Testis (tissue), 3 donors: ENCODE results near the gene KIAA0232. TPM values are rescaled to one million over a fixed set of nuclear protein-coding genes. Genes with fewer than 3 reads are reported as not detected.

Source experiments
- DNase-seq: peaks from one replicate; pipeline ENCODE4 v3.0.0-alpha.2; 2019
- H3K27ac ChIP-seq, 2 donors: fragments of 200-600 bp; sonication (generic); one replicate each; pipeline ENCODE4 v1.5.1; 2019
- H3K27me3 ChIP-seq: fragments of 200-600 bp; sonication (generic); one replicate; pipeline ENCODE4 v1.5.1; 2019
- H3K36me3 ChIP-seq: fragments of 200-600 bp; sonication (generic); one replicate; pipeline ENCODE4 v1.5.1; 2017; ENCODE audit warnings: low read depth; ENCODE audit errors: missing control alignments
- H3K4me1 ChIP-seq: fragments of 200-600 bp; sonication (generic); one replicate; pipeline ENCODE4 v1.5.1; 2019
- H3K4me3 ChIP-seq, 2 donors: fragments of 200-600 bp; sonication (generic); one replicate each; pipeline ENCODE4 v1.5.1; 2017 to 2019
- H3K9me3 ChIP-seq: fragments of 200-600 bp; sonication (generic); one replicate; pipeline ENCODE4 v1.5.1; 2017
- POLR2A ChIP-seq: fragments of 450-650 bp; IDR thresholded peaks from one replicate; pipeline ENCODE4 v1.6.1; 2017; ENCODE audit warnings: antibody characterized with exemption, mild to moderate bottlenecking, moderate library complexity
- WGBS, 2 donors: methylation state at CpG; one replicate each; pipeline ENCODE4 v1.1.5; 2018; 5-methylcytosine and 5-hydroxymethylcytosine counted together
- intact Hi-C: fragments of 100-400 bp; cut with DNase I; formaldehyde crosslinking; loops from one replicate; pipeline ENCODE4 v1.15.1; 2023; ENCODE audit warnings: low total_unique reads
- polyA plus RNA-seq: library from polyadenylated mRNA; stranded (reverse); fragments of 350-450 nt; fragmentation: Illumina TruSeq; extraction: RNeasy Lipid Tissue Mini Kit (QIAGEN cat#74804); gene quantifications from one replicate; pipeline ENCODE4 v1.2.3, GENCODE V29; 2014; ENCODE audit warnings: low read depth, low replicate concordance; ENCODE audit not compliant: insufficient read depth
- total RNA-seq, 2 donors: library from RNA; depleted of rRNA; stranded (reverse); fragments of >200 nt; gene quantifications; one replicate each; pipeline ENCODE4 v1.2.3, GENCODE V29; 2016
- TF ChIP-seq, protein P1 (sequence below), 3 experiments: fragments of 450-650 bp in 2 of 3; fragments of 200-600 bp in 1 of 3; sonication (generic) in 1 of 3; IDR thresholded peaks; one replicate each; pipeline ENCODE4 v1.5.1; 2016 to 2019; ENCODE audit warnings: antibody characterized with exemption in 3 of 3, mild to moderate bottlenecking in 2 of 3, moderate library complexity in 1 of 3

The KIAA0232 gene
- total and polyA plus RNA-seq, 3 donors from 2014 or later = 22.7 to 48.0 (median 47.9) TPM

GRCh38 chr4:6751611-6752485 lies 30.7 kb upstream of the KIAA0232 start:
- intact Hi-C loops = no loop called here
- Histone ChIP-seq H3K27ac (no peak overlapping the region), H3K27me3 (no peaks in the 10 kb centered on the region), H3K4me1 (peaks cover 28% of the 10 kb centered on the region), H3K9me3 (no peaks in the 10 kb centered on the region), H3K36me3 (no peaks in the 10 kb centered on the region), H3K4me3 (no peak overlapping the region)
- no peak for DNase-seq
- no peak for TF ChIP-seq POLR2A
- TF ChIP-seq, protein P1, sequence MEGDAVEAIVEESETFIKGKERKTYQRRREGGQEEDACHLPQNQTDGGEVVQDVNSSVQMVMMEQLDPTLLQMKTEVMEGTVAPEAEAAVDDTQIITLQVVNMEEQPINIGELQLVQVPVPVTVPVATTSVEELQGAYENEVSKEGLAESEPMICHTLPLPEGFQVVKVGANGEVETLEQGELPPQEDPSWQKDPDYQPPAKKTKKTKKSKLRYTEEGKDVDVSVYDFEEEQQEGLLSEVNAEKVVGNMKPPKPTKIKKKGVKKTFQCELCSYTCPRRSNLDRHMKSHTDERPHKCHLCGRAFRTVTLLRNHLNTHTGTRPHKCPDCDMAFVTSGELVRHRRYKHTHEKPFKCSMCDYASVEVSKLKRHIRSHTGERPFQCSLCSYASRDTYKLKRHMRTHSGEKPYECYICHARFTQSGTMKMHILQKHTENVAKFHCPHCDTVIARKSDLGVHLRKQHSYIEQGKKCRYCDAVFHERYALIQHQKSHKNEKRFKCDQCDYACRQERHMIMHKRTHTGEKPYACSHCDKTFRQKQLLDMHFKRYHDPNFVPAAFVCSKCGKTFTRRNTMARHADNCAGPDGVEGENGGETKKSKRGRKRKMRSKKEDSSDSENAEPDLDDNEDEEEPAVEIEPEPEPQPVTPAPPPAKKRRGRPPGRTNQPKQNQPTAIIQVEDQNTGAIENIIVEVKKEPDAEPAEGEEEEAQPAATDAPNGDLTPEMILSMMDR (IDR thresholded peaks at IDR 0.05) = no peak
- 78 to 79% methylated on average over 17 to 18 of the region's 18 CpGs for WGBS, 2 donors

- no peak overlapping the region for H3K4me3 ChIP-seq
- no peaks in the 10 kb centered on the region for H3K9me3 ChIP-seq
- H3K4me1 ChIP-seq = peaks cover 22% of the 10 kb centered on the region
- H3K27me3 ChIP-seq = no peaks in the 10 kb centered on the region
- WGBS, 2 donors = 91 to 96% methylated on average over 6 of the region's 6 CpGs
- no peak overlapping the region for H3K27ac ChIP-seq
- H3K36me3 ChIP-seq = no peaks in the 10 kb centered on the region
- TF ChIP-seq, protein P1 (IDR thresholded peaks at IDR 0.05) = no peak
- no peak for TF ChIP-seq POLR2A
- no peak for DNase-seq
- intact Hi-C loops = no loop called here
These were observed 30.1 kb upstream of the KIAA0232 start for GRCh38 chr4:6752486-6752829.

- no peak for DNase-seq
- no peak overlapping the region for H3K27ac ChIP-seq
- no peaks in the 10 kb centered on the region for H3K27me3 ChIP-seq
- 81 to 91% methylated on average over 14 to 18 of the region's 18 CpGs for WGBS, 2 donors
- H3K36me3 ChIP-seq = no peaks in the 10 kb centered on the region
- no peak overlapping the region for H3K4me3 ChIP-seq
- no peaks in the 10 kb centered on the region for H3K9me3 ChIP-seq
- H3K4me1 ChIP-seq = peaks cover 18% of the 10 kb centered on the region
- no peak for TF ChIP-seq POLR2A
- TF ChIP-seq, protein P1 (IDR thresholded peaks at IDR 0.05) = no peak
- intact Hi-C loops = no loop called here
These were observed 29.4 kb upstream of the KIAA0232 start for GRCh38 chr4:6753103-6753560.

DNA sequence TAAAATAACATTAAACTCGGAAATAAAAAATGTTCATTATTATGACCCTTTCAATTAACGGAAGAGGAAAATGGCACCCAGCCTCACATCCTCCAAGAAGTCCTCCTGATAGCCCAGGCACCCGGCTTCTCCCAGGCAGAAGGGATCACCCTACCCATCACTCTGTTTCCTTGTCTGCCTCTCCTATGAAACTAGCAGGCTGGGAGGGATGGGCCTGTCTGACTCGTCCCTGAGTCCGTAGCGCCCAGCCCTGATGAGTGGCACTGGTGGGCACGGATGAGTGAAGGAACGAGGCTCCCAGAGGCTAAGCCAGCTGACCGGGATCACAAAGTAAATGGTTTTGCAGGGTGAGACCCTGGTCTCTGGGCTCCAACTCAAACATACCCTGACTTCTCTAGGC lies 28.6 kb upstream of the KIAA0232 start:
- H3K4me1 ChIP-seq = peaks cover 17% of the 10 kb centered on the region
- H3K27me3 ChIP-seq = no peaks in the 10 kb centered on the region
- H3K4me3 ChIP-seq = no peak overlapping the region
- TF ChIP-seq, protein P1 (IDR thresholded peaks at IDR 0.05) = no peak
- TF ChIP-seq POLR2A = no peak
- DNase-seq = no peak
- intact Hi-C loops = no loop called here
- no peak overlapping the region for H3K27ac ChIP-seq
- no peaks in the 10 kb centered on the region for H3K36me3 ChIP-seq
- no peaks in the 10 kb centered on the region for H3K9me3 ChIP-seq
- 84 to 94% methylated on average over 9 of the region's 9 CpGs for WGBS, 2 donors
